GM12891 (cell line): Measurements from ENCODE around the gene DNAI1.

Experiments
- POLR2AphosphoS5 ChIP-seq: IDR thresholded peaks from 2 replicates; pipeline ENCODE4 v1.6.1; 2011; ENCODE audit warnings: low read depth, low read length, control low read depth
- TAF1 ChIP-seq: IDR thresholded peaks from 2 replicates; pipeline ENCODE4 v1.6.1; 2011; ENCODE audit warnings: low read depth, low read length, control low read depth

- TF ChIP-seq POLR2AphosphoS5 (no peak), TAF1 (no peak)
Measured at GRCh38 chr9:34475097-34475496, 16.5 kb downstream of the DNAI1 start.
